GM10847 (cell line): ENCODE measurements around the gene PRSS23.

ENCODE experiments used
- POLR2A ChIP-seq: IDR thresholded peaks from 2 replicates; pipeline ENCODE4 v1.6.1; 2011; ENCODE audit not compliant: insufficient read length; ENCODE audit errors: extremely low read depth

The PRSS23 gene

DNA sequence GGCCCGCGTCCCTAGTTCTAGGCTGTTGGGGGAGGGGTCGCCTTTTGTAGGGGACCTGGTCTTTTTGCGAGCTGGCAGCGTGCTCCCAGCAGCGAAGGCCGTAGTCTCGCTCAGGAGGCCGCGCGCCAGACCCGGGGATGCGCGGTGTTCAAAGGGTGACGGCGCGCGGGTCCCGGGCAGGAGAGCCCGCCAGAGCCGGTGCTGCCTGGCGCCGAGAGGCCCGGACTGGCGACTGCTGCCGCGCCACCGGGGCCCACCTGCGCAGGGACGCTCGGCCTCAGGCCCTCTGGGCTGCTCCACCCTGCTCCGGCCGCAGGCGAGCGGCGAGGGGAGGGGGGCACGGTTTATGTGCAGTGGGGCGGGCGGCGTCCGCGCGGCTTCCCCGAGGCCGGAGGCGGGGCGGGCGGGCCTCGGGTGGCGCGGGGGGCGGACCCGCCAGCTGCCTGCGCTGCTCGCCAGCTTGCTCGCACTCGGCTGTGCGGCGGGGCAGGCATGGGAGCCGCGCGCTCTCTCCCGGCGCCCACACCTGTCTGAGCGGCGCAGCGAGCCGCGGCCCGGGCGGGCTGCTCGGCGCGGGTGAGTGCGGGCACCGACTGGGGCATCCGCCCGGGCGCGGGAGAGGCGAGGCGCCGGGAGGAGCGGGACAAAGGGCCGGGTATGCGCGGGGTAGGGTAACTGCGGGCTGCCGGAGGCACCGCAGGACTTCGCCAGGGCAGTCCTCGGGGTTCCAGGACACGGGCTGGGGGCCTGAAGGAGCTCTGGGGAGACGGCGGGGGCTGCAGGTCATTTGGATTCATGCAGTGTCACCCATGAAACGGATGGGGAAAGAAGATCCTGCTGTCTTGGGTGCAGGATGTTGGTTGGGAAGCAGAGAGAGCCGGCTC, at the start of gene PRSS23:
Gene PRSS23, plus strand, starts transcription at position 467 of the 884 bp plus-strand sequence. CDS start 7,102 bp downstream, outside the sequence.
- no peak for TF ChIP-seq POLR2A

DNA sequence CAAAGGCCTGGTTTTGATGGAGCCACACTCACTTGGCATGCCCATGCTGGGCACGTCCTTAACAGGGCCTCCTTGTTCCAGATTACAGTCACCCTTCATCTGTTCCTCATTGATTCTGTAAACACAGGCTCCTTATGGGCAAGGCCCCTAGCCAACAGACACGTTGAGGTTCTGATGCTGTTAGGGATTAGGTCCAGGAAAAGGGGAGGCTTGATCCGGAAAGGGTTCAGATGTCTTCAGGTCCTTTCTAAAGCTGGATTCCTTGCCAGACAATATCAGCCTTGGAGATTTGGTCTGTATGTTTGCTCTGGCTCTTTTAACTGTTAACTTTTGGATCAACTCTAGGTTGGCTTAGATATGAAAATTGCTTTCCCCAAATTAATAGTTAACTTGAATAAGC, 46.9 kb upstream of the PRSS23 start:
- no peak for TF ChIP-seq POLR2A

- TF ChIP-seq POLR2A, result no peak
These were observed 45.2 kb upstream of the PRSS23 start for GRCh38 chr11:86755146-86755545.

DNA sequence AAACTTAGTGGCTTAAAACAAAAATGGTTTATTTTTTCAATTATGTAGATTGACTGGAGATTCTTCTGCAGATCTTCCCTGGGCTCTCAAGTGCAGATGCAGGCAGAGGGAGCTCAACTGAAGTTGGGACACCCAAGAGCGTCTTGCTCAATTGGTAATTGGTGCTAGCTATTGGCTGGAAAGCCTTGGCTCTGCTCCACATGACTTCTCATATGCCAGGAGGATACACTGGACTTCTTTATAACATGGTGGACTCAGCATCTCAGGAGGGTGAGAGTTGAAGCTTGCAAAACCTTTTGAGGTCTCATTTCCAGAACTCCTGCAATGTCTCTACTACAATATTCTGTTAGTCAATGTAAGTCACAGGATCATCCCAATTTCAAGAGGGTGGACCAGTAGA, 42.2 kb upstream of the PRSS23 start:
- no peak for TF ChIP-seq POLR2A

GRCh38 chr11:86760577-86760976, 39.8 kb upstream of the PRSS23 start:
- TF ChIP-seq POLR2A, result no peak

DNA sequence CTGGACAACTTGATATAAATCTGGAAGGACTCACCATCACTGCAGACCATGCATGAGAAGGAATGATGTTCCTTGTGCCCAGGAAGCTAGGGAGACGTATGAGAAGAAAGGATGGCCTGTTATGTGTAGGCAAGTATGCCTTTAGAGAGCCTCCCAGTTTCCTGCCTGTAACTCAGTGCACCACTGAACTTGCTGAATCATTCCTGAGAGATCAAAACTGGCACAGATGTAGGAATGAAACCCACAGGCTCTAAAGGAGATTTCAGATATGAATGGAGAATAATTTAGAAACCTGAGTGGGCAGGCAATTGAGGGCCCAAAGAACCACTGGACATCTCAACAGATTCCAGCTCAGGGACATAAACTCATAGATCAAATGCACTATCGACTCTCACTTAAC, 38.4 kb upstream of the PRSS23 start:
- no peak for TF ChIP-seq POLR2A

GRCh38 chr11:86765203-86765602, 35.1 kb upstream of the PRSS23 start:
- TF ChIP-seq POLR2A, result no peak

- no peak for TF ChIP-seq POLR2A
These were observed 34.5 kb upstream of the PRSS23 start for GRCh38 chr11:86765878-86766277.

GRCh38 chr11:86769219-86769618, 31.1 kb upstream of the PRSS23 start:
- no peak for TF ChIP-seq POLR2A

- TF ChIP-seq POLR2A, result no peak
These were observed 27.3 kb upstream of the PRSS23 start for GRCh38 chr11:86772999-86773398.

DNA sequence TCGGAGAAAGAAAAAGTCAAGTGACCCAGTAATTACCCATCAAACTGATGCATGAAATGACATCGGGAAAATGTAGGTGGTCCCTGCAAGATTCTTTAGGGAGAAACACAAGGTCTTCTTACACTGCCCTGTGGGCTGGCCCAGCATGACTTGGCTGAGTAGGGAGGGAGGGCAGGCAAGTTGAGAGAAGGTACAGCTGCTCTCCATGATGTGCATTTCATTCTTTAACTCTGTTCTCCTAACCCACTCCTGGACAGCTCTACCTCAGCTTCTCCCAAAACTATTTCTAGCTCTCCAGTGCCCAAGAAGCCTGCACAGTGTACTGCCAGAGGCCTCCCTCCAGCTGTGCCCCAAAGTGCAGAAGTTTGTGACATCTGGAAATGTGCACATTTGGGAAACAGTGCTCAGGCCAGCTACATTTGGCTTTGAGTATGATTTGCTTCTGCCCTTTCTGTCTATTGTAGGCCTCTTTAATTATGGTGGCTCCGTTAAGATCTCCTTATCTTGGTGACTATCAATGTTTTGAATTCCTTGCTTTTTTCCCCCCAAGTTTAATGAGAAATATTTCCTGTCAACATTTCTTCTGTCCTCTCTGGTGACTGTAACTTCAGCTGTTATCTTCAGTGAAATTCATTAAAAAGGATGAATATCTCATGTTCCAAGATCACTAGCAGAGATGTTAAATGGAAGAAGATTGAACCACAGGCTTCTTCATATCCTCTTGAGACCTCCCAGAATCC, 26.7 kb upstream of the PRSS23 start:
- no peak for TF ChIP-seq POLR2A

DNA sequence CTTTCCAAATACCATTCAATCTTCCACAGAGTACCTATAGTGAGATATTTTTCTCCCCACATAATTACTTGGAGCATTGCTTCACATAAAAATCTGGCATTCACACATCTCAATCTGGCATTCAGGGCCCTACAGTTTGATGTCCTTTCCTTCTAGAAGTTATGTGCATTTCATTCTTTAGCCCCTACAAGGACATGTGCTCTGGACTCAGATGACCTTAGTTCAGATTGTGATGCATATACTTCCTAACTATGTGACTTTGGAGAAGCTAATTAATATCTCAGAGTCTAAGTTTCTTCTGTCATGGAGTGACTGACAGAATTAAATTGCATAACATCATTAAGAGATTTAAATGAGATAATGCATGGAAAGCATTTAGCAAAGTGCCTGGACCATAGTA, 25.9 kb upstream of the PRSS23 start:
- no peak for TF ChIP-seq POLR2A

DNA sequence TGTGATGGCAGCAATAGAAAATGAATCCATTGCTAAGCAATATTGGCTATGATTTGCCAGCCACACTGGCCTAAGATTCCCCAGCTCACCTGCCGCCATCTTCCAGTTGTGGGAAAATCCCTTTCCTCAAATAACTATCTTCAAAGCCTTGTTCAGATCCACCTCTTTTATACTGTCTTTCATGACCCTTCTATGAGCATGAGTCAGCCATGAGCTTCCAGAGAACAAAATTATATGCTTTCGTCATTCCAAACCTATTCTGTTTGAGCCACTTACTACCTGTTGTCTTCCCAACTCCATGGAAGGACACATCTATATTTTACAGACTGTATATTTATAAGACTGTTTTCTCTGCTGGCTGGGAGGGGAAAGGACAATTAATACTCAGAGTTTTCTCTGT, 25.0 kb upstream of the PRSS23 start:
- no peak for TF ChIP-seq POLR2A

GRCh38 chr11:86781546-86781945, 18.8 kb upstream of the PRSS23 start:
- no peak for TF ChIP-seq POLR2A

DNA sequence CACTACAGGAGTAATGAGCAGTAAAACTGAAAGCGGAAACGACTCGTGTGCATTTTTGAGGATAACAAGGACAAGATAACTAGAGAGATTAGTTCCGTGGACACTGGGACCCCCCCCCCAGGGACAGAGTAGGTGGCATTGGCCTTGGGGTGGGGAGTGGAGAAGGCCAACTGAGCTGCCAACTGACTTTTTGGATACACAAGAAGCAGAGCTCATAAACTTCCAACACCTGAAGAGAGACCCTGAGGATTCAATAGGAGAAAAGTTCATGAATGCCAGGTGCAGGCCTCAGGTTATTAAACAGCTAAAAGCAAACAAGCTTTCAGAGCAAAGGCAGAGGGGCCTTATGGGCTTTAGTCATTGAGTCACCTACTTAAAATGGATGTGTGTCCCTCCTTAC, 17.6 kb upstream of the PRSS23 start:
- no peak for TF ChIP-seq POLR2A

DNA sequence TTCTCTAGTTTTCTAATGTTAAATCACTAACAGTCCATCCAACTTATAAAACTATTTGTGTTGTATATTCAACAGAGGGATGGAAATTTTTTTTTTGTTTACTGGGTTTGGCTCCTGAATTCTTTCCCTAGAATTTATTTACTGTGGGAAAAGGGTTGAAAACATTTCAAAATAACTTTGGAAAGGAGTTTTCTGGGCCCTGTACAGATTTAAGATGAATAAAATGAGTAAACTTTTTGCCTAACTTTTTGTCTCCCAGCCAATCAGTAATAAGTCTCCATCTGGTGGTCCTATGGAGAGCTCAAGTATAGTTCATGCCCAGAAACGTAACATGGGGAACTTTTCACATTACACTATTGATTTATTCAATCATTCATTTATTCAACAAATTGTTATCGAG, 16.7 kb upstream of the PRSS23 start:
- no peak for TF ChIP-seq POLR2A
